Measurements from ENCODE around the gene FNDC3B.

The FNDC3B gene

DNA sequence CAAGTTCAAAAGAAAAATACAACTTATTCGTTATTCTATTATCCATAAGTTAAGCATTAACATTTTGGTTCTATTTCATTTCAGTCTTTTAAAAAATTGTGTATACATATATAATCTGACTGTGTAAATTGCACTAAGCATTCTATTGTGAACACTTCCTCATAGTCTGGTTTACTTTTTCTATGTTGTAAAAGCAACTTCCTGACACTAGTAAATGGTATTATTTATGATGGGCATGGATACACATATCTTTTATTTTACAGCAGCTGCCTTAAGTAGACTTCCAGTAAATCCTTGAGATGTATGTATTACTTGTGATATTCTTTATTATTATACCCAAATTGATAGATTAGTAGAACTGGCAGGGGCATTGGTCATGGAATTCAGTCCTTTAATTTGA is 58.2 kb downstream of the FNDC3B start:
- no peak for FAIRE-seq

DNA sequence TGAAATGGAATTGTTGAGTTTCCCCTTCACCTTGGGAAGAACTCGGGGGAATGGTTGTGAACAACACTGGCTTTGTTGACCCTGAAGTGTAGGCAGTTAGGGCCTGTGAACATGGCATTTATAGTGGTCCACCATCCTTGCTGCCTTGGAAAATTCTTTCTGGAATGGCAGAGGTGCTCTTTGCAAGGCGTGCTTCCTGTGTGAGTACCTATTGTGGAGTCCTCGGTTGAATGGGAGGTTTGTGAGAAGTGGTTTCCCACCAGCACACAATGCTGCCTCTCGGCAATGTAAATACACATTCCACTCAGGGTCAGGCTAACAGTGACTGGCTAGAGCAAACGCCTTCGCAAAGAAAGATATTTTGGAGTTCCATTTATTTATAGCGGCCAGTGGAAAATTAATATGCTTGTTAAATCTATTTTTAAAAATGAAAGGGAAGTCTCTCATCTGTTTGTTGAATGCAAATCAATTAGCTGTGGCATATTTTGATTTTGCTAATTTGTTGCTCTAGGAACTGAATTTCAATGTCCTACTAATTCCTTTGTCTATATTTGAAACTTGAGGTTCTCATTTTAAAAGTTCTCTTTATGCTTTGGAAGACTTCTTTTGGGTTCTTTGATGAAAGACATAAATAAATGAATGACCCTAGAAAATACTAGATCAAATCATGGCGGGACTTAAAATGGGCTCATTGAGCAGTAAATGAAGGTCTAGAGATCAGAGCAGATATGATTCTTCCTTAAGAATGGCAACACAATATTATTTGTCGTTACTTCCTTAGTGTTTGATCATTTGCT is 59.5 kb downstream of the FNDC3B start:
- no peak for FAIRE-seq

DNA sequence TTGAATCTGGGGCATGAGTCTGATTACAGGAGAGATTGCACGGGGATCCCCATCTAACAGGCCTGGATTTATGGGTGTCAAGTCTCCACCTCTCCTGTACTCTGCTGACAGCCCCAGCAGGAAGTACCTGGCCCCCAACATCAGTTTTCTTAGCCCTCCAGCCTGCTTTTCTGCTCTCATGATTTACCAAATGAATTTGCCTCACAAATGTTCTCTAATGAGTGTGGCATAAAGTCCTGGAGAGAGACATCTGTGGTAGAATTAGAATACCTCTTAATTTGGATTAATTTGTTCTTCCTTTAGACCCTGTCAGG is 60.1 kb downstream of the FNDC3B start:
- FAIRE-seq: no peak

DNA sequence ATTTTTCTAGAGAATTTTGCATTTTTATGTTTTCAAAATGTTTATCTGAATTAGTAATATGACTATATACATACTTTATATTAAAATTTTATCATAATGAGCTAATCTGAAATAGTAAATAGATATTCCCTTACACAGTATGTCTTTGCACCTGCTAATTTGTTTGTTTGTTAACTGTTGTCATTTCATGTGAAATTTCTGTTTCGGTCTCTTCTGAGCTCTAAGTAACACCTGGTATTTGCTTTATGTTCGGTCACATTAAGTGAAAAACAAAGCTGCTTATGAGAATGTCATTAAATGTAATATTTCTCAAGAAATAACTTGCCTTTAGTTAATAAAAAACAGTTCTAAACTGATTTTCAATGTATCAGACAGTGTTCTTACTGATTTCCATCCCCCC is 61.1 kb downstream of the FNDC3B start:
- FAIRE-seq: no peak

DNA sequence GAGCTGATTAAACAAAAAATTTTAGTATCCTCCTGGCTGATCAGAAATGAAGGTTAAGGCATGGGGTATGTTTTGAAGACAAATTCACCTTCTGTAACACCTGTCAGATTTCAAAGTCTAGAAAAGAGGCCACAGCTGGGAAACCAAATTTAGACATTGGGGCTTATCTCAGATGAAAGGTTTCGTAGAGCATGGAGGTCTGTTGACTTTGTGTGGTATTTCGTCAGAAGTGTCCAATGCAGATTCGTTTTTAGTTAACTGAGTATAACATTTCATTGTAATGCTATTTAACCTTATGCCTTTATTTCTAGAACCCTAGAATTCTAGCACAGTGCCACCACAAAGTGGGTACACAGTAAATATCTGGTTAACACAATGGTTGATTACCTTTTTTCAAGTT is 61.7 kb downstream of the FNDC3B start:
- no peak for FAIRE-seq

DNA sequence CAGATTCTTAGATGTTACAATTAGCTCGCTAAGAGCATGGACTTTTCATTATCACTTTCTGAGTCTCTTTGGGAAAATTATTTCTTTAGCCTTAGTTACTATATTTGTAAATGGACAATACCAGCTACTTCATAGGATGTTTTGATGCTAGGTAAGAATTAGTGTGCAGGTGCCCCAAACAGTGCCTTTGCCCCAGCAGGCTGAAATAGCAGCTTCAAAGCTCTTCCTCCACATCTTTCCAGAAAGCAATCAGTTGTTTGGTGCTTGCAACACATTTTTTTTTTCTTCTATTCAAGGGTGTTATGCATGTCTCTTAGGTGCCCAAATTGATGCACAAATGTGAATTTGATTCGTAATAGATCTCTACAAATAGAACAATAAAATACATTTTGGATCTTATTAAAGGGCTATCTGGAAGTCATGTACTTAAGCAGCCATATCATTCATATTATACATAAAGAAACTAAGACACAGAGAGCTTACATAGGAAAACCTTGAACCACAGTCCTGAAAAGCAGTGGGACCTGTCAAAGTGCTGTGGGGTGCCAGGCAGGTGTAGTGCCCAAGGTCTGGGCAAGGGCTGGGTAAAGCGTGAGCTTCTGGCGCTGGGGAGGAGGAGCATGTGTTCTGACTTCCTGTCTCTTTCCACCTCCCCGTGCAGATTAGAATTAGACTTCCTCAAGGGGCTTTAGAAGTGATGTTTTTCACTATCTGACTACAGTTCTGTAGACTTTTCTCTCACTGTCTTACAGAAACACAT is 62.9 kb downstream of the FNDC3B start:
- FAIRE-seq: no peak

DNA sequence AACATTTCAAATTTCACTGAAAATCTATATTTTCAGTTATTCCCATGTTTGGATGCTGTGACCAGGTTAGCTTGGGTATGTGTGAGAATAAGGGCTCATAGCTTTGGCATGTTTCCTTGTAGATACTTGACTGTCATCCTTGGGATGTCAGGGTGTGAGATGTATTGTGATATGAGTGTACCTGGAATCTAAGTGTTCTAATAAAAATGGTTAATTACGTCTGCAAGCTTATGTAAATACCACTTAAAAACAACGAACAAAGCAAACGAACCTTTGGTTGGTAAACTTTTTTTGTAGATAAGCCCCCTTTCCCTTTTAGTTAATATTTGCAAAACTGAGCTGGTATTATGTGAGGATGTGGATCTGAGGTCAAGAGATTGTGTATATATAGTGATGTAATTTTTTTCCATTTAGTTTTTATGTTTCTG is 63.5 kb downstream of the FNDC3B start:
- FAIRE-seq: no peak

DNA sequence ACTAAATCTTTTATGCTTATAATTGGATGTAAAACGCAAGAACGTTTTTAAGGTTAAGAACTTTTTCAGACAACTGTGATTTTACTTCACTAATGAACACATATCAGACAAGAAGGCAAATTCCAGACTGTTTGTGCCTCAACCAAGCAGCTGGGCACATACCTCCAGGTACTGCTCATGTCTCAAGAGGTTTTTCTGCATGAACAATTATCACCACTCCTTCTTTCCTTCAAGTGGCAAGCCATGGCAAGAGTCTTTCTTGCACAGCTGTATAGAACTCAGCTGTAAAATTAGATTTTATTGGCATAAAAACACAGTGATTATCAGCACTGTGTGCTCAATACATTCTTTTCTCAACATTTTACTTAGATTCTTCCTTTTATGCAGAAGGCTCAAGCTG is 64.3 kb downstream of the FNDC3B start:
- FAIRE-seq: no peak

DNA sequence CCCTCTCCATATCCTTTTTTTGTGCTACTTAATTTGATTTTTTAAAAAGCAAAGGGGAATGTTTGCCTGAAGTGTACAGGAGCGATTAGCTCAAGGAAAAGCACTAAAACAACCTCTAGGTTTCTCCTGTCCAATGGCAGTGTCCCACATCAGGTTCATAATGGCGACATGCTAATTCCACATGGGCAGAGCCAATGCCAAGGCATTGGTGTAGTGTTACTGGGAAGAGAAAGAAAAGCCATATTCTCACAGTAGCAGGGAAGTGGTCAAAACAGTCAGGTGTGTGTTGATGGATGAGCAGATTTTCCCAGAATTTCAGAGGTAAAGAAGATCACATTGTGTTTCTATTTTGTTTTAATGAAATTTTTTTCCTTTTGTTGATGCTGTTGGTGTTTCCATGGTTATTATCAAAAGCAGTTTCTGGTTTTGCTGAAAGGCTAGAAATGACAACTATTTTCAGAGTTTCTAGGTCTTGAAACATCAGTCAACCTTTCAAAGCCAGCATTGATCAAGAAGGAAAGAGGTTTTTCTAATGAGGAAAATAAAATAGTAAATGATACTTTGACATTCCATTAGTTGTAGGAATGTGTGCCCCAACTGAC is 65.2 kb downstream of the FNDC3B start:
- no peak for FAIRE-seq

DNA sequence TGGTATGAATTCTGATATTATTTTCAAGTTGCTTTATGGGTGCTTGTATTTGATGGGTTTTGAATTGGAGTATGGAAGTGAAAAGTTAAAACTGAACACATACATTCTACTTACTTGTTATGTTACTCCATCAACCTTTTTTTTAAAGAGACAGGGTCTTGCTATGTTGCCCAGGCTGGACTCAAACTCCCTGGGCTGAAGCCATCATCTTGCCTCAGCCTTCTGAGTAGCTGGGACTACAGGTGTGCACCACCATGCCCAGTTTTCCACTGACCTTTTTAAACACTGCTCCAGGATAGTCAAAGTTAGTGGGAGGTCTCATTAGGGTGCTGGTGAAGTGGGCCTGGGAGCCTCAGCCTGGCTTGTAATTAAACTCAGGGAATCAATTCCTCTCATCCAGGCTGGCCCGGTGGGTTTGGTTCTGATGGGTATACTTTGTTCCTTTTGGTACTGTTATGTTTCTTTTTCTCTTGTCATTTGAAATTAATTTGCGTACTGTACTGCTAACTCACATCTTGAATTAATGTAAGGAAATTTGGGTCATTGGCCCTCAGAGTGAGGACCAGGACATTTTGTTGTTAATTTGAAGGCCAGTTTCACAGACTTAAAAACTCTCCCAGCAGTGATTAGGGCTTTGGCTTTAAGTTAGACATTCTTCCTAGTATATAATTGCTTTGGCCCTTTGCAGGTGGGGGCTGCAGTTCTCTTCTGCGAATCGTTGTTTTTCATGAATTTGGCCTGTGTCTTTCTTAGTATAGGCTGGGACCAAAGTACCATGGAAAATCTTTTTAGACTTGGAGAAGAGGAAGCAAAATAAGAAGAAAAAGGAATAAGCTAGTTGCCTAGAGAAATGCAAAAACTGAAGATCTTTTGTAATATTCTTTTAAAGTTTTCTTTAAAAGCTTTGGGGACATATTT is 66.9 kb downstream of the FNDC3B start:
- no peak for FAIRE-seq

DNA sequence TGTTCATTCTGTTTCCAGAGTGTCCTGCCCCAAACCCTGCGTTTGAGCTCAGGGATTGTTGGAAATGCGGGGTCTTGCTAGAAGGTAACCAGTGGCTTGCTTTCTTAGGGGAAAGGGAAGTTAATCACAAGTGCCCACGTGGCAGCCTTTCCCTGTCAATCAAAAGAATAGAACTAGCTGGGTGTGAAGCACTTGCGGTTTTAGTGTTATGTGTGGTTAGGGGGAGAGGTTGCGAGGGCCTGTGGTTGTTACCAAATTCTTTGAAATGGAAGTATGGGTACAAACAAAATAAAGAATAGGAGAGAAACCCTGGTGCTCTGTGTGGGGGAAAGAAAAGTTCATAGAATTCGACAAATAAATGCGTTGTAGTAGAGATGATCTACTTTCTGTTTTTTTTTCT is 67.6 kb downstream of the FNDC3B start:
- FAIRE-seq: no peak

DNA sequence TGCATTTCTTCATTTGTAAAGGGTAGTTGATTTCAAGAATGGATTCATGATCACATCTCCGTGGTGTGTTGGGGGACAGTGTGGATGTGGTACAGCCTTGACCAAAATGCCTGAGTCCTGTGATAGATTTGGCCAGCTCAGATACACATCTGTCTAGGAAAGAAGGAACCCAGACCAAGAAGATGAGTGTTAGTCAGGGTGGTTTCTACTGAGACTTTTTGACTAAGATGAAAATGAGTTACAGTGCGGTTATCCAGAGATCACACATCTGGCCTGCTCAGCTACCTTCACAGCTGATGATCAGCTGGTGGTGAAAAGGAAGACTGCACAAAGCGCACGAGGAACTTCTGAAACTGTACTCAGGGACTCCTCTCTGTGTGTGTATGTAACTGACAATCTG is 68.0 kb downstream of the FNDC3B start:
- no peak for FAIRE-seq

DNA sequence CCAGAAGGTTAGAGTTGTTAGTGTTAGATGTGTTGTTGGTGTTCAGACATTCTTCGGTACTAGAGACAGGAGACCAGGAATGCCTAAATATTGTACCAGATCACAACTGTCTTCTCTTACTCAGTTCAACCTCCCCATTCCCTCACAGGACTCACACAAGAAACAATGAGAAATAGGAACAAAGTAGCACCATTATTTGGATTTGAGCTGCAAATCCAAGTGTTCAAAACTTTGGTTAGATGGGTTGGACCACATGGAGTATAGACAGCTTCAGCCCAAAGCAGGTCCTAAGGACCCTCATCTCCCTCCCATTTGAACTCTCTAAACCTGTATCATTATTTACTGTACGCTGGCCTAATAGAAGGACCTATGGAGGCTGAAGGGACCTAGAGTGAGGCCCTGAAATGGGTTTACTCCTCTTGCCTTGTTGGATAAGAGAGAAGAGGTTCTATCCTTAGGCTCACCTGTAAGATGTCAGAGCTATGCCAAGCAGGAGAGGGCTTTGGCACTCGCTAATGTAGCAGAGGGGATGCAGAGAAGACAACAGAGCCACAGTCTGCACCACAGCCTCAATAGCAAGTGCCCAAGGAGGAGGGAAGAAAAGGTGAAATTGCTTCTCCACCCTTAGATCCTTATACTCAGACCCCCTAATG is 70.9 kb downstream of the FNDC3B start:
- no peak for FAIRE-seq

DNA sequence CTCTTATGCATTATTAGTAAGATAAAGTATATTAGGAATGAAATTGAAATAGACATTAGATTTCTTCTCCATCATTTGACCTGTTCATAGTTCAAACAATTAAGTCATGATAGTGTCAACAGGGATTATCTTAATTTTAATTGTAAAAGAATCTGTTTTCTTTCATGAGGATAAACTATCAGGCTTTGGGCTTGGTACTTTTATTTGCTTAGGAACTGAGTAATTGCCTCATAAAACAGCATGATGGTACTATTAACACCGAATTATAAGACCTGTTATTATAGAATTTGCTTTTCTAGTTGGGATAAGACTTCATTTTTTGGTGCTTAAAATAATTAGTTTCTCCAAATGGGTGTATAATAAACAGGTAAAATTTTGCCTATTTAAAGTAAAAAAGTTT is 71.8 kb downstream of the FNDC3B start:
- no peak for FAIRE-seq

DNA sequence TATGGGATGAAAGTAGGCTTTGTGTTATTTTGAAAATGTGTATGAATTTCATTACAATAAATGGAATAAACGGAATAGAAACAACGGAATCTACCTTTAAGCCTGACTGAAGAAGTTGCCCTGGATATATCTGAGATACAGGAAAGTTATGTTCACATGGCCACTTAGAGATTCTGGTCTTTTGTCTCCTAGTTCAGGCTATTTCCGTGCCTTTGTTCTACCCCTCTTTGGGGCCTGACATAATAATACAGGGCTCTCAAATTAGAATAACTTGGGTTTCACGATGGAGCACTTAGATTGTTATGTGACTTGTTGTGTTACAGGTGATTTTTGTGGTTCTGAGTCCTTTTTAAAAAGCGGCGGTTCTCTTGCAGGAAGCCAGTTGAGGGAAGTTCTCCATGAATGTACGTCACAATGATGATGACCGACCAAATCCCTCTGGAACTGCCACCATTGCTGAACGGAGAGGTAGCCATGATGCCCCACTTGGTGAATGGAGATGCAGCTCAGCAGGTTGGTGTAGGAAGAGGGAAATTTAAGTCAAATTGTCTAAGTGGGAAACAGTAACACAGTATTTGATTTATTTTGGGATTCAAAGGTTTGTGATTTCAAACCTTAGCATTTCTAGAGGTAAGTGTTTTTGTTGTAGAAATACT is 72.8 kb downstream of the FNDC3B start:
- no peak for FAIRE-seq

DNA sequence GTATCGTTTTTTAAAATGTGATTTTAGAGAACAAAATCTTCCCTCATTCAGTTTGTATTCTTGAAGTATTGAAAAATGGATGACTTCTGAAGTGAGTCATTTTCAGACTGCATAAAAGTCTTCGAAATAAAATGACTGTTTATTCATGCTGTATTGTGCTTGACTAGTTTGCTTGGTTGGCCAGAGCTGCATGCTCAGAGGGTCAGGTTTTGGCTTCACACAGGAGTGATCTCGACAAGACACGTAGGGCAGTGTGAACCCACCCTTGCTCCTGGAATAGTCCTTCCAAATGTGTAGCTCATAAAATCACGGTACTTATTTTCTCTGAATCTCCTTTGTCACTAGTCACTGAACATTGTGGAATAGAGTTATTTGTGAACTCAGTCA is 73.3 kb downstream of the FNDC3B start:
- FAIRE-seq: no peak

DNA sequence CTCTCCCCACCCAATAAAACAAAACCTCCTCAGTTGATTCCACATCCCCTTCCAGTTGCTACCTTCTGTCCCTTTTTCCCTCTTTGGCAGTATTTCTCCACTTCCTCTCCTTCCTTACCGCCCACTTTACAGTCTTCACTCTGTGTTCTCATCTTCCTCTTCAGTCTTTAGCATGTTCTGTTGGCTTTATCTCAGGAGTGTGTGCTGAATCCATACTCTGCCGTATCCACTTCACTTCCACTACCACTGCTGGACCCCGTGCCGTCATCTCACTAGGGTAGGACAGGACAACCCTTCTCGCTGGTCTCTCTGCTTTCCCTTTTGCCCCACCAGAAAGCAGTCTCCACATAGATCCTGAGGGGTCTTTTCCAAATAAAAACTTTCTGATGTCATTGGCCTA is 74.3 kb downstream of the FNDC3B start:
- no peak for FAIRE-seq

DNA sequence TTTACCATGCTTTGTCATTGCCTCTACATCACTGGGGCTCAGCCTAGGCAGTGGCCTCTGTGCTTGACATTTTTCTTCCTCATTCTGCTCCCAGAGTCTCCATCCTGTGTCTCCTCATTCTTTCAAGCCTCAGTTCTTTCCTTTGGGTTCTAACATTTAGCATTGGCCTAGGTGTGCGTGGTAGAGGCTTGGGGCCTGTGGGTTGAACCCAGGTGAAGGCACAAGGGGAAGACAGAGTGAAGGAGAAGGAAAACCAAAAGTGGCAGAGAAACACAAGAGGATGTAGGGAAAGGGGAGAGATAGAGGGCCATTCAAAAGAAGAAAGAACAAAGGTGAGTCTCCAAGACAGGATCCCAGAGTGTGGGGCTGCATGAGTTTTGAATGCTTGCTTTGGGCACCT is 75.7 kb downstream of the FNDC3B start:
- no peak for FAIRE-seq

DNA sequence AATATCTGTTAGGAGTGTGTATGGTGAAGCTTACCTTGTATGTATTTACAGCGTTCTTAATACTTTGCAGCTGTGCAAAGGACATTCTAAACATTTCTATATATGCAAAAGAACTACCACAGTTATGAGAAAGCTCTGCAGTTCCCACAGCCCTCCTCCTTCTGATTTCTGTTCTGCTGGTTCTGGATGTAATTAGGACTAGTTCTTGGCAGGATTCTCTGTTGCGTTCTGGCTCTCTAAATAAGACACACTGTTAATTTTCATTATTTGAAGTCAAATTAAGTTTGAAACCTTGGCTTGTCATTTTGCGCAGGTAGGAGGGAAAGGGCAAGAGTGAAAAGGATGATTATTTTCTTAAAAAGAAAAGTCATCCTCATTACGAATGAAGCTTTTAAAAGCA is 76.4 kb downstream of the FNDC3B start:
- FAIRE-seq: no peak

DNA sequence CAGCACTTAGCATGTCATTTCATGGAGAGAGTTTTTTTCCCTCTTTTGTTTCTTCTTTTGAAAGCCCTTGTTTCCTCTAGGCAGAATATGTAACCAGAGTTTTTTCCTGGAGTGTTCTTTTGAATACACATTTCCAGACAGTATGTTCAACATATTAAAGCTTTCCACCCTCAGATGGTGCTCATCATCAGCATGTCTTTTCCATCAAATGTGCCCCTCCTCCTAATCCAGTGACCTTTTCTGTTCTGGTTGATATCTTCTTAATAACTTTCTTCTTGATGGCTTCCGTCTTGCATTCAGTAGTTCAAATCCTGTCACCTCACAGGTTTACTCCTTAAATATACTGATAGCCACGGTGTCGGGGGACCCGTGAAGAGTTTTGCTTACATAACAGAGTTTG is 78.6 kb downstream of the FNDC3B start:
- no peak for FAIRE-seq

DNA sequence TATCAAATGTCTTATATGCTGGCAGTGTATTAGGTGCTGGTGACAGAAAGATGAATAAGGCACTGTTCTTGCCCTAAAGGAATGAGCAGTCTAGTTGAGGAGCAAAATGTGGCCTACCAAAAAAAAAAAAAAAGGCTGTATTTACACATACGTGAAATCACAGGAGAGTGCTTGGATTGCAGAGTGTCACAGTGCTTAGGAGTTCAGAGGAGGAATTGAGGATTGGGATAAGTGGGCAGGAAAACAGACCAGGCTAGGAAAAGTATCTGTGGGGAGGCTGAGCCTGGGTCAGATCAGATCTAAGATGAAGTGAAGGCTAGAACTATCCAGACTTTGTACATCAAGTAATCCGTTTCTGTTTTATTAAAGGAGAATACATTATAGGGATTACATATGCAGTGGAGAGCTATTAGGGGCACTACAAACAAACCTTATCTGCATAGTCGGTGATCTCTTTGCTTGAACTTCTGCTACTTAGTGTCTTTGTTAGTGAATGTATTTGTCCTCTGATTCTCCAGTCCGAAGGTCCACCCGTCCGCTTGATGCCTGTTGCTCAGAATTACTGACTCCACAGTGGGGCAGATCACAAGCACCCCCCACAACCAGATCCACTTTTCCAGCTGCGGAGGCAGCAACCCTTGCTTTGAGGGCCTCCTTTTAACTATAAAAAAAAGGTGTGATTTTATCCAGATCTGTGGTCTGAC is 80.0 kb downstream of the FNDC3B start:
- no peak for FAIRE-seq

DNA sequence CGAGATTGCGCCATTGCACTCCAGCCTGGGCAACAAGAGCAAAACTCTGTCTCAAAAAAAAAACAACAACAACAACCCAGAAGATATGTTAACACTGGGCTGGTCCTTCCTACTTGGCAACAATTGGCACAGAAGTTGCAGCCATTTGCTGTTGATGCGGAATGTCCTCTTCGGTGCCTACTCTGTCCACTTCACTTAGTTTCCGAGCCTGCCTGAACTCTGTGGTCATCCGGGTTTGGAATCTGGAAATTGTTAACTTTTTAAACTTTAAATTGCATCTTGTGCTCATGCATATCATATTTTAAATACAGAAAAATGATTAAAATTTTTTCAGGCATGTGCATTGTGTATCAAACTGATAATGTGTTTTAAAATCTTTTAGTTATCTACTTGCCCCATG is 81.5 kb downstream of the FNDC3B start:
- FAIRE-seq: no peak

Data from TTC549 (cell line).